ENCODE data around the gene CIITA.

GRCh38 chr16:10951026-10951425 is 74.0 kb downstream of the CIITA start:
- TF ChIP-seq POLR2A (IDR thresholded peaks at IDR 0.05): no peak
- TF ChIP-seq CTCF (IDR thresholded peaks at IDR 0.05): no peak
